WERI-Rb-1 (cell line): ENCODE data around the gene PDP2.
A peak's percentile ranks its signal among the peaks of the same experiment; 100 is the strongest.

ENCODE experiments used
- DNase-seq: peaks from one replicate; pipeline ENCODE4 v3.0.0-alpha.2; 2020
- H3K27ac ChIP-seq: fragments of 250-450 bp; sonication (Bioruptor Pico); 2 replicates; pipeline ENCODE4 v1.5.1; 2020; ENCODE audit warnings: mild to moderate bottlenecking, moderate library complexity
- H3K27me3 ChIP-seq: fragments of 250-450 bp; sonication (Bioruptor Pico); 2 replicates; pipeline ENCODE4 v1.5.1; 2021; ENCODE audit warnings: mild to moderate bottlenecking, low read depth, moderate library complexity; ENCODE audit not compliant: insufficient read depth, severe bottlenecking
- H3K36me3 ChIP-seq: fragments of 250-450 bp; sonication (Bioruptor Pico); 2 replicates; pipeline ENCODE4 v1.5.1; 2020; ENCODE audit warnings: mild to moderate bottlenecking, moderate library complexity
- H3K4me3 ChIP-seq: 2 replicates; pipeline ENCODE4 v1.5.1; 2011; ENCODE audit warnings: low read depth, mild to moderate bottlenecking, control low read depth, low read length
- H3K9me3 ChIP-seq: fragments of 250-450 bp; sonication (Bioruptor Pico); 2 replicates; pipeline ENCODE4 v1.5.1; 2021; ENCODE audit warnings: mild to moderate bottlenecking, moderate library complexity; ENCODE audit not compliant: severe bottlenecking
- TF ChIP-seq, protein P1 (sequence below): IDR thresholded peaks from 2 replicates; pipeline ENCODE4 v1.5.1; 2011; ENCODE audit warnings: low read depth, mild to moderate bottlenecking, control low read depth, inconsistent platforms, low read length

Gene PDP2

DNA sequence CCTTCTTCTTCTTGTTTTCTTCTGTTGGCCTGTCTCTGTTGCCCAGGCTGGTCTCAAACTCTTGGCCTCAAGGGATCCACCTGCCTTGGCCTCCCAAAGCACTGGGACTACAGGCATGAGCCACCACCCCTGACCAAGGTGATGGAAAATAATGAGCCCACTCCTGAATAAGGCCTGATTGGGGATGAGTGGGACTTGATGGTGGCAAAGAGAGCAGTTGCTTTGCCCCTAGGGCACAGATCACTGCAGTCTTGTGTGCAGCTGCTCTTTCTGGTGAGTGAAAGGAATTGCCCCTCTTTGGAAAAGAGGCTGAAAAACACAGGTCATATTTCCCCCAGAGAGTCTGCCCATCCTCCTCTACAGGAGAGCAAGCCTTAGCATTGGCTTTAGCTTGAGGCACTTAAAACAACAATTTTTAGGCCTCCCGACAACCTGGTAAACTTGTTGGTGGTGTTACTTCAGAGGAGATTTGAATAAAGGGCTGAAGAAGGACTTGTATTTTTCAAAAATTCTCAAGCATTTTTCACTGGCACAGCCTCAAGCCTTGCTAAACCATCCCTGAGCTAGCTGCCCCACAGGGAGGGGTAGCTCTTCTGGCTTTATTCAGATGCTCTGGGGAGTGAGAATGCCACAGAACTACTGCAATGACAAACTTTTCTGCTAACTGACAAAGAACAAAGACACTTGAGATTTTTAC is 6.1 kb upstream of the PDP2 start:
- TF ChIP-seq, protein P1, sequence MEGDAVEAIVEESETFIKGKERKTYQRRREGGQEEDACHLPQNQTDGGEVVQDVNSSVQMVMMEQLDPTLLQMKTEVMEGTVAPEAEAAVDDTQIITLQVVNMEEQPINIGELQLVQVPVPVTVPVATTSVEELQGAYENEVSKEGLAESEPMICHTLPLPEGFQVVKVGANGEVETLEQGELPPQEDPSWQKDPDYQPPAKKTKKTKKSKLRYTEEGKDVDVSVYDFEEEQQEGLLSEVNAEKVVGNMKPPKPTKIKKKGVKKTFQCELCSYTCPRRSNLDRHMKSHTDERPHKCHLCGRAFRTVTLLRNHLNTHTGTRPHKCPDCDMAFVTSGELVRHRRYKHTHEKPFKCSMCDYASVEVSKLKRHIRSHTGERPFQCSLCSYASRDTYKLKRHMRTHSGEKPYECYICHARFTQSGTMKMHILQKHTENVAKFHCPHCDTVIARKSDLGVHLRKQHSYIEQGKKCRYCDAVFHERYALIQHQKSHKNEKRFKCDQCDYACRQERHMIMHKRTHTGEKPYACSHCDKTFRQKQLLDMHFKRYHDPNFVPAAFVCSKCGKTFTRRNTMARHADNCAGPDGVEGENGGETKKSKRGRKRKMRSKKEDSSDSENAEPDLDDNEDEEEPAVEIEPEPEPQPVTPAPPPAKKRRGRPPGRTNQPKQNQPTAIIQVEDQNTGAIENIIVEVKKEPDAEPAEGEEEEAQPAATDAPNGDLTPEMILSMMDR, result no peak
- no peak for DNase-seq
- Histone ChIP-seq H3K4me3 (no peak overlapping the region), H3K27me3 (no peaks in the 10 kb centered on the region), H3K9me3 (no peaks in the 10 kb centered on the region), H3K27ac (no peak overlapping the region), H3K36me3 (no peaks in the 10 kb centered on the region)

DNA sequence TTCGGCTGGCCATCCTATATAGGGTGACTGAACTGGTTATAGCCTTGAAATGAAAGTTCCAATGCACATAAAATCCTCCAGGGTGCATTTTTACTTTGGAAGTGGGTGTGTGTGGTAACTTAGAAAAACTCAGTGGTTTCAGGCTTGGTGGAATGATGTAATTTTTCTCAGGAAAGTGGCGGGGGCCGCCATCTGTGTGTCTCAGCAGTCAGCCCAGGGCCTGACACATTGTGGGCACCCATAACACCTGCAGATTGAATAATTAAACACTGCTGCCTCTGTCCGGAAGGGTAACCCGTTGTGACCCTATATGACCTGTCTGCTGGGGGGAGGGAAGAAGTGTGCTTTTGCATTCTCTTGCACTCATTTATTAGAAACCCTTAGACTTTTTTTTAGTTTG is 2.2 kb upstream of the PDP2 start:
- H3K9me3 ChIP-seq, result no peaks in the 10 kb centered on the region
- 0 out of 2 replicates have a peak, but pooled peaks cover under 1% of the 10 kb centered on the region for H3K36me3 ChIP-seq
- H3K27me3 ChIP-seq, result no peaks in the 10 kb centered on the region
- no peak for DNase-seq
- H3K4me3 ChIP-seq, result no peak overlapping the region
- H3K27ac ChIP-seq, result no peak overlapping the region
- TF ChIP-seq, protein P1, result no peak

DNA sequence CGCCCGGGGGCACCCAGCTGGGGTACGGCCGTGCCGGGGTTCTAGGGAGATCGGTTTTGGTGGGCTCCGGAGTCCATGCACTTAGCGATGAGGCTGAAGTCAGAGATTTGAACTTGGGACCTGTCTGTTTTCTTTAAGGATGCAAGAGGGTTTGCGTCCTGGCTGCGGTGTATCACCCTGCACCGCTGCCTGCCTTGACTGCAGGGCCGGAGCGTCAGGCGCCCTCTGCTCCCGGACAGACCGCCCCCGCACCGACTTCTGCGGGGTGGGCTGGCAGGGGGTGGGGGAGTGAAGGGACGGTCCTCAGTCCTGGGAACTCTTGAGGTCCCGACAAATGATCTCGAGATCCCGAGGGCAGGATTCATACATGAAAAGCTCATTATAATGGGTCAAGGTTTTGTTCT is 701 bp downstream of the PDP2 start:
- Histone ChIP-seq H3K9me3 (no peaks in the 10 kb centered on the region), H3K27me3 (no peaks in the 10 kb centered on the region), H3K4me3 (peak overlapping the region; percentile 63), H3K36me3 (peaks cover 28% of the 10 kb centered on the region), H3K27ac (peak overlapping the region; percentile 73)
- TF ChIP-seq, protein P1, result no peak
- no peak for DNase-seq

DNA sequence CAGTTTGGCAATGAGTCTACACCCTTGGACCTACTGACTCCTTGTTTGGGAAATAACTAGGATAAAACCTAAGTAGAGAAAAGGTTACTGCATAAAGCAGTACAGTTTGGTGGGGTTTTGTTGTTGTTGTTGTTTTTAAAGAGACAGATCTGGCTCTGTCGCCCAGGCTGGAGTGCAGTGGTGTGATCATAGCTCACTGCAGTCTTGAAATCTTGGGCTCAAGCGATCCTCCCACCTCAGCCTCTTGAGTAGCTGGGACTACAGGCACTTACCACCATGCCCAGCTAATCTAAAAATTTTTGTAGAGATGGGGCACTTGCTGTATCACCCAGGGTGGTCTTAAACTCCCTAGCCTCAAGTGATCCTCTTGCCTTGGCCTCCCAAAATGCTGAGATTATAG is 1.2 kb downstream of the PDP2 start:
- H3K4me3 ChIP-seq, result no peak overlapping the region; the same call in 1 of the 2 replicates
- H3K36me3 ChIP-seq, result peaks cover 30% of the 10 kb centered on the region
- DNase-seq, result no peak
- no peak overlapping the region for H3K27ac ChIP-seq
- no peaks in the 10 kb centered on the region for H3K27me3 ChIP-seq
- TF ChIP-seq, protein P1, result no peak
- H3K9me3 ChIP-seq, result no peaks in the 10 kb centered on the region

DNA sequence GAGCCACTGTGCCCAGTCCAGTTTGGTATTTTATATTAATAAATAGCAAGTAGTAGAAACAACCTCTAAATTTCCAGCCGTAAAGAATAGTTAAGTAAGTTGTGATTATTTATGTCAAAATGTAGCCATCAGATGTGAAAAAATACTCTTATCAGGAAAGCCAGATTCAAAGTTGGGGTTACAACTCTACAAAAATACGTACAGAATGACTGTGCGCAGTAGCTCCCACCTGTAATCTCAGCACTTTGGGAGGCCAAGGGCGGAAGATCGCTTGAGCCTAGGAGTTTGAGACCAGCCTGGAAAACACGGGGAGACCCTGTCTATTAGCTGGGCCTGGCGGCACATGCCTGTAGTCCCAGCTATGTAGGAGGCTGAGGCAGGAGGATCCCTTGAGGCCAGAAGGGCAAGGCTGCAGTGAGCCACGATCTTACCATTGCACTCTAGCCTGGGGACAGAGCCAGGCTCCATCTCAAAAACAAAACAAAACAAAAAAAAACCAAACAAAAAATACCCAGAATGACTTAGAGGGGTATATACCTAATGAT is 1.7 kb downstream of the PDP2 start:
- Histone ChIP-seq H3K36me3 (peaks cover 30% of the 10 kb centered on the region), H3K9me3 (no peaks in the 10 kb centered on the region), H3K27me3 (no peaks in the 10 kb centered on the region), H3K27ac (no peak overlapping the region), H3K4me3 (no peak overlapping the region)
- no peak for DNase-seq
- TF ChIP-seq, protein P1, result no peak
